HepG2 (cell line): Measurements from ENCODE around the gene ACAP3. TPM values are rescaled to one million over a fixed set of nuclear protein-coding genes. Genes with fewer than 3 reads are reported as not detected.

Source experiments
- EP300 ChIP-seq, 3 experiments: sonication (generic) in 1 of 3; formaldehyde crosslinking in 1 of 3; IDR thresholded peaks; 2 replicates each; pipeline versions ENCODE4 v1.5.1 to v1.6.1; 2011 to 2020; ENCODE audit warnings: low read depth in 2 of 3, low read length in 2 of 3, borderline replicate concordance in 1 of 3, improper control_type of control experiment in 1 of 3, mild to moderate bottlenecking in 1 of 3, missing genetic modification reagents in 1 of 3, moderate library complexity in 1 of 3
- RFX3 ChIP-seq: IDR thresholded peaks from 2 replicates; pipeline ENCODE4 v1.6.1; 2016; ENCODE audit warnings: missing biosample characterization, missing genetic modification reagents
- THAP9 ChIP-seq: sonication (generic); formaldehyde crosslinking; IDR thresholded peaks from 2 replicates; pipeline ENCODE4; 2020; ENCODE audit warnings: missing genetic modification reagents, mild to moderate bottlenecking, borderline replicate concordance
- ZNF329 ChIP-seq: sonication (generic); formaldehyde crosslinking; IDR thresholded peaks from 2 replicates; pipeline ENCODE4 v1.9.0; 2021; ENCODE audit warnings: low read depth, mild to moderate bottlenecking, missing genetic modification reagents
- ZNF430 ChIP-seq: sonication (generic); formaldehyde crosslinking; IDR thresholded peaks from 2 replicates; pipeline ENCODE4 v1.9.0; 2021; ENCODE audit warnings: mild to moderate bottlenecking, missing genetic modification reagents
- ZNF44 ChIP-seq: sonication (generic); formaldehyde crosslinking; IDR thresholded peaks from 2 replicates; pipeline ENCODE4 v1.5.1; 2020; ENCODE audit warnings: mild to moderate bottlenecking, missing genetic modification reagents
- polyA plus RNA-seq, 8 experiments: library from polyadenylated mRNA; depleted of rRNA in 3 of 8; stranded (reverse) in 7 of 8; unstranded in 1 of 8; fragments of >200 nt; fragmentation: Illumina TruSeq in 4 of 8; extraction: Trizol in 4 of 8; gene quantifications; 2 replicates each; pipeline versions ENCODE4 v1.2.1 to v1.2.3, GENCODE V29; 2011 to 2016; ENCODE audit warnings: low read depth in 4 of 8, missing spikeins in 1 of 8, mixed read lengths in 1 of 8; ENCODE audit not compliant: insufficient read depth in 1 of 8
- total RNA-seq, 5 experiments: library from RNA; depleted of rRNA; stranded (reverse); fragments of >200 nt; fragmentation: Illumina TruSeq; extraction: Trizol; gene quantifications; 2 replicates each; pipeline ENCODE4 v1.2.3, GENCODE V29; 2016; ENCODE audit warnings: low read depth in 1 of 5
- TF ChIP-seq, protein P1 (sequence below): sonication (generic); formaldehyde crosslinking; conservative IDR thresholded peaks from 2 replicates; pipeline ENCODE4 v1.5.0; 2020; ENCODE audit warnings: missing genetic modification reagents
- TF ChIP-seq, protein P2 (sequence below): sonication (generic); formaldehyde crosslinking; IDR thresholded peaks from 2 replicates; pipeline ENCODE4 v1.5.0; 2020; ENCODE audit warnings: mild to moderate bottlenecking, missing genetic modification reagents

ACAP3 gene
- total and polyA plus RNA-seq, 2 of the 13 experiments (the other 11 are each of a cell fraction or from before 2014, with no cell fraction given) = 29.4 to 50.8 TPM

DNA sequence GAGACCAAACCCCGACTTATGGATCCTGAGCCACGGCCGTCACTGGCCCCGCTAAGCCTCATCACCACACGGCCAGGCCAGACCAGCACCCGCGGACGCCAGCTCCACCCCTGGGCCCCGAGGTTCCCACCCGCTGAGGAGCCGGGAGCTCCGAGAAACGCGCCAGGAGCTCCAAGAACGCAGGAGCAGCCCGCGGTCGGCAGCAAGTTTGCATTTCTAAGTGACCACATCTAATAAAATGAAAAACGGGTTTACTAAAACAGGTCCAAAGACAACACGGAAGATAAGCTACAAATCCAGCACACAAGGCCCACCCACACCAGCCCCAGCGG lies 53.1 kb downstream of the ACAP3 start (continued):
- TF ChIP-seq THAP9 (CRISPR knock-in tag) = no peak
- no peak for TF ChIP-seq EP300 (IDR thresholded peaks at IDR 0.05; ENCODE audit: low read depth in 2 of 2, low read length in 2 of 2)
- no peak for TF ChIP-seq EP300 (CRISPR knock-in tag; IDR thresholded peaks at IDR 0.05; ENCODE audit: borderline replicate concordance)
- no peak for TF ChIP-seq ZNF430 (CRISPR knock-in tag)
- TF ChIP-seq ZNF44 (CRISPR knock-in tag) = no peak
- TF ChIP-seq, protein P1, sequence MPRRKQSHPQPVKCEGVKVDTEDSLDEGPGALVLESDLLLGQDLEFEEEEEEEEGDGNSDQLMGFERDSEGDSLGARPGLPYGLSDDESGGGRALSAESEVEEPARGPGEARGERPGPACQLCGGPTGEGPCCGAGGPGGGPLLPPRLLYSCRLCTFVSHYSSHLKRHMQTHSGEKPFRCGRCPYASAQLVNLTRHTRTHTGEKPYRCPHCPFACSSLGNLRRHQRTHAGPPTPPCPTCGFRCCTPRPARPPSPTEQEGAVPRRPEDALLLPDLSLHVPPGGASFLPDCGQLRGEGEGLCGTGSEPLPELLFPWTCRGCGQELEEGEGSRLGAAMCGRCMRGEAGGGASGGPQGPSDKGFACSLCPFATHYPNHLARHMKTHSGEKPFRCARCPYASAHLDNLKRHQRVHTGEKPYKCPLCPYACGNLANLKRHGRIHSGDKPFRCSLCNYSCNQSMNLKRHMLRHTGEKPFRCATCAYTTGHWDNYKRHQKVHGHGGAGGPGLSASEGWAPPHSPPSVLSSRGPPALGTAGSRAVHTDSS (CRISPR knock-in tag) = no peak
- TF ChIP-seq, protein P2, sequence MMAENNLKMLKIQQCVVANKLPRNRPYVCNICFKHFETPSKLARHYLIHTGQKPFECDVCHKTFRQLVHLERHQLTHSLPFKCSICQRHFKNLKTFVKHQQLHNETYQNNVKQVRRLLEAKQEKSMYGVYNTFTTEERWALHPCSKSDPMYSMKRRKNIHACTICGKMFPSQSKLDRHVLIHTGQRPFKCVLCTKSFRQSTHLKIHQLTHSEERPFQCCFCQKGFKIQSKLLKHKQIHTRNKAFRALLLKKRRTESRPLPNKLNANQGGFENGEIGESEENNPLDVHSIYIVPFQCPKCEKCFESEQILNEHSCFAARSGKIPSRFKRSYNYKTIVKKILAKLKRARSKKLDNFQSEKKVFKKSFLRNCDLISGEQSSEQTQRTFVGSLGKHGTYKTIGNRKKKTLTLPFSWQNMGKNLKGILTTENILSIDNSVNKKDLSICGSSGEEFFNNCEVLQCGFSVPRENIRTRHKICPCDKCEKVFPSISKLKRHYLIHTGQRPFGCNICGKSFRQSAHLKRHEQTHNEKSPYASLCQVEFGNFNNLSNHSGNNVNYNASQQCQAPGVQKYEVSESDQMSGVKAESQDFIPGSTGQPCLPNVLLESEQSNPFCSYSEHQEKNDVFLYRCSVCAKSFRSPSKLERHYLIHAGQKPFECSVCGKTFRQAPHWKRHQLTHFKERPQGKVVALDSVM (CRISPR knock-in tag) = no peak
- TF ChIP-seq RFX3 = no peak
- TF ChIP-seq ZNF329 (CRISPR knock-in tag) = no peak
- TF ChIP-seq, all 625 proteins: peak for 0
